KOPT-K1 (cell line): Measurements from ENCODE around the gene OR10P1.
"Not testable (repeated sequence)": the region's sequence is repeated elsewhere in the genome, so short reads cannot be mapped to it uniquely, and the experiment has no call there.

ENCODE experiments used
- H3K27ac ChIP-seq: fragments of 200-600 bp; sonication (generic); 2 replicates; pipeline ENCODE4 v1.5.1; 2016; ENCODE audit warnings: antibody characterized with exemption, mild to moderate bottlenecking, low read depth, low read length; ENCODE audit not compliant: poor library complexity, severe bottlenecking
- H3K36me3 ChIP-seq: fragments of 200-600 bp; sonication (generic); 2 replicates; pipeline ENCODE4 v1.5.1; 2017; ENCODE audit warnings: antibody characterized with exemption, mild to moderate bottlenecking, low read length, moderate library complexity; ENCODE audit not compliant: insufficient read depth
- H3K9me3 ChIP-seq: fragments of 200-600 bp; sonication (generic); 2 replicates; pipeline ENCODE4 v1.5.1; 2017; ENCODE audit warnings: antibody characterized with exemption, low read length, mild to moderate bottlenecking; ENCODE audit not compliant: insufficient read depth, poor library complexity, severe bottlenecking

The OR10P1 gene

GRCh38 chr12:55641595-55641994 lies 4.9 kb downstream of the OR10P1 start:
- Histone ChIP-seq H3K9me3 (no peaks in the 10 kb centered on the region), H3K36me3 (no peaks in the 10 kb centered on the region), H3K27ac (no peak overlapping the region)

DNA sequence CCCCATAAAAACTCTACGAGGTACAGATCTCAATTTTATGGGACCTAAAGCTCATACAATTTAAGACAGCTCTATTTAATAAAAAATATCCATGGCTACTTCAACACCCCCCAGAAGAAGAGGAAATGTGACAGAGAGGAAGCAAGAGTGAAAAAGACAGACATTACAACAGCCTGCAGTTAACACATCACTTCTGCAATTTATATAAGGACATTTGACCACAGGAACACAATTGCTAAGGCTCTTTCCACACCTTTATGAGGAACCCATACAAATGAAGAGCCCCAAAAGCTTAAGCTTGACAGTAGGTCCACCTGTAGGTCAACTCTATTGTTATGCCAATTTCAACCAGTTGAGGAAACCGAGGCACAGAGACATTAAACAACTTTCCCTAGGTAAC lies 5.6 kb downstream of the OR10P1 start:
- Histone ChIP-seq H3K27ac (no peak overlapping the region), H3K9me3 (no peaks in the 10 kb centered on the region), H3K36me3 (no peaks in the 10 kb centered on the region)

- Histone ChIP-seq H3K9me3 (no peaks in the 10 kb centered on the region), H3K36me3 (no peaks in the 10 kb centered on the region), H3K27ac (no peak overlapping the region)
Measured at GRCh38 chr12:55642669-55643068, 6.0 kb downstream of the OR10P1 start.

- no peak overlapping the region for H3K27ac ChIP-seq
- H3K9me3 ChIP-seq = peaks cover 6% of the 10 kb centered on the region
- H3K36me3 ChIP-seq = no peaks in the 10 kb centered on the region
Measured at GRCh38 chr12:55644591-55644990, 7.9 kb downstream of the OR10P1 start.

- H3K27ac ChIP-seq = no peak overlapping the region
- H3K36me3 ChIP-seq = no peaks in the 10 kb centered on the region
- H3K9me3 ChIP-seq = peaks cover 14% of the 10 kb centered on the region
Measured at GRCh38 chr12:55647027-55647426, 10.3 kb downstream of the OR10P1 start.

DNA sequence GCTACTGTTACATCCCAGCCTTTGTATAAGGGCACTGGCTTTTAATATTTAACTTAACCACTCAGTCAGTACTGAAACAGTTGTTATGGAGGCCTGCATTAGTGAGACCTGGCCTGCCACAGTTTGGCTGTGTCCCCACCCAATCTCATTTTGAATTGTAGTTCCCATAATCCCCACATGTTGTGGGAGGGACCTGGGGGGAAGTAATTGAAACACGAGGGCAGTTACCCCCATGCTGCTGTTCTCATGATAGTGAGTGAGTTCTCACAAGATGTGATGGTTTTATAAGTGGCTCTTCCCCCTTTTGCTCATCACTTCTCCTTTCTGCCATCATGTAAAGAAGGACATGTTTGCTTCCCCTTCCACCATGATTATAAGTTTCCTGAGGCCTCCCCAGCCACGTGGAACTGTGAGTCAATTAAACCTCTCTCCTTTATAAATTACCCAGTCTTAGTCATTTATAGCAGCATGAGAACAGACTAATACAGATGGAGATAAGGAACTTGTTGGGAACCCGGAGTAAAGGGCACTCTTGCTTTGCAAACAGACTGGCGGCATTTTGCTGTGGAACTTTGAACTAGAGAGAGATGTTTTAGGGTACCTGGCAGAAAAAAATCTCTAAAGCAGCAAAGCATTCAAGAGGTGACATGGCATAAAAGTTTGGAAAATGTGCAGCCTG lies 14.1 kb downstream of the OR10P1 start:
- peaks cover 14% of the 10 kb centered on the region for H3K9me3 ChIP-seq
- not testable (repeated sequence) for H3K36me3 ChIP-seq, H3K27ac ChIP-seq

DNA sequence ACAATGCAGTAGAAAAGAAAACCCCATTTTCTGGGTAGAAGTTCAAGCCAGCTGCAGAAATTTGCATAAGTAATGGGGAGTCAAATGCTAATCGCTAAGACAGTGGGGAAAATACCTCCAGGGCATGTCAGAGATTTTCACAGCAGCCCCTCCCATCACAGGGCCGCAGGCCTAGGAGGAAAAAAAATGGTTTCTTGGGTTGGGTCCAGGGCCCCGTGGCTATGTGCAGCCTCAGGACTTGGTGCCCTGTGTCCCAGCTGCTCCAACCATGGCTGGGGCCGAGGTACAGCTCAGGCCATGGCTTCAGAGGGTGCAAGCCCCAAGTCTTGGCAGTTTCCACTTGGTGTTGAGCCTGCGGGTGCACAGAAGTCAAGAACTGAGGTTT lies 14.6 kb downstream of the OR10P1 start:
- H3K36me3 ChIP-seq = no peaks in the 10 kb centered on the region
- H3K27ac ChIP-seq = no peak overlapping the region
- H3K9me3 ChIP-seq = peaks cover 14% of the 10 kb centered on the region

GRCh38 chr12:55652352-55652751 lies 15.7 kb downstream of the OR10P1 start:
- no peaks in the 10 kb centered on the region for H3K36me3 ChIP-seq
- H3K9me3 ChIP-seq = peaks cover 14% of the 10 kb centered on the region
- no peak overlapping the region for H3K27ac ChIP-seq

DNA sequence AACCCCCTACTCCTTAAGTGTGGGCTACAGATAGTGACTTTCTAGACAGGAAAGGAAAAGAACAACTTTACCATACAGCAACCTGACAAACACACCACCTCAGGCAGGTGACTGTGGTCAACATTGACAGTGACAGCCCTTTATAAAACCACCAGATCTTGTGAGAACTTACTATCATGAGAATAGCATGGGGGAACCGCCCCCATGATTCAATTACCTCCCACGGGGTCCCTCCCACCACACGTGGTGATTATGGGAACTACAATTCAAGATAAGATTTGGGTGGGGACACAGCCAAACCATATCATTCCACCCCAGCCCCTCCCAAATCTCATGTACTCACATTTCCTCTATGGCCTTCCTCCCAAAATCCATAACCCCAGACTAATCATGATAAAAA lies 16.3 kb downstream of the OR10P1 start:
- Histone ChIP-seq H3K9me3 (peaks cover 14% of the 10 kb centered on the region), H3K36me3 (no peaks in the 10 kb centered on the region), H3K27ac (no peak overlapping the region)

GRCh38 chr12:55654511-55655214 lies 18.0 kb downstream of the OR10P1 start:
- Histone ChIP-seq H3K9me3 (peaks cover 8% of the 10 kb centered on the region), H3K27ac (no peak overlapping the region), H3K36me3 (no peaks in the 10 kb centered on the region)

- Histone ChIP-seq H3K36me3 (no peaks in the 10 kb centered on the region), H3K27ac (no peak overlapping the region), H3K9me3 (no peaks in the 10 kb centered on the region)
Measured at GRCh38 chr12:55657212-55657611, 20.5 kb downstream of the OR10P1 start.

DNA sequence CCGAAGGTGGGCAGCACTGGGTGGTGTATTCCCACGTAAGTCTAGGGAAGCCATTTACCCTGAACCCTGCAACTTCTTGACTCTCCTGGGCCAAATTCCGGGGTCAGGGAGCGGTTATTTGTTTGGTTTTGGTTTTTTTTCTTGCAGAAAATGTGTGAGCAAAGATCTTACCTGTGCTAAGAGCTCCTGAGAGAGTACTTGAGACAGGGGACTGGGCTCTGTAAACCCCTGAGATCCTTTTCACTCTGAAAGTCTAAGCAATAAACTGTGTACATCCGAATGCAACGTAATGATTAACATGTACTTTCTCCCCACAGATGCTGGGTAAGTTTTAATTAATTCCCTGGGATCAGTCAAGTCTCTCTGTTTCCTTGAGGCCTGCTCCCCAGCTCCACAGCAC lies 21.5 kb downstream of the OR10P1 start:
- Histone ChIP-seq H3K27ac (no peak overlapping the region), H3K36me3 (no peaks in the 10 kb centered on the region), H3K9me3 (no peaks in the 10 kb centered on the region)

GRCh38 chr12:55658635-55659391 lies 22.1 kb downstream of the OR10P1 start:
- Histone ChIP-seq H3K36me3 (no peaks in the 10 kb centered on the region), H3K27ac (no peak overlapping the region), H3K9me3 (no peaks in the 10 kb centered on the region)

DNA sequence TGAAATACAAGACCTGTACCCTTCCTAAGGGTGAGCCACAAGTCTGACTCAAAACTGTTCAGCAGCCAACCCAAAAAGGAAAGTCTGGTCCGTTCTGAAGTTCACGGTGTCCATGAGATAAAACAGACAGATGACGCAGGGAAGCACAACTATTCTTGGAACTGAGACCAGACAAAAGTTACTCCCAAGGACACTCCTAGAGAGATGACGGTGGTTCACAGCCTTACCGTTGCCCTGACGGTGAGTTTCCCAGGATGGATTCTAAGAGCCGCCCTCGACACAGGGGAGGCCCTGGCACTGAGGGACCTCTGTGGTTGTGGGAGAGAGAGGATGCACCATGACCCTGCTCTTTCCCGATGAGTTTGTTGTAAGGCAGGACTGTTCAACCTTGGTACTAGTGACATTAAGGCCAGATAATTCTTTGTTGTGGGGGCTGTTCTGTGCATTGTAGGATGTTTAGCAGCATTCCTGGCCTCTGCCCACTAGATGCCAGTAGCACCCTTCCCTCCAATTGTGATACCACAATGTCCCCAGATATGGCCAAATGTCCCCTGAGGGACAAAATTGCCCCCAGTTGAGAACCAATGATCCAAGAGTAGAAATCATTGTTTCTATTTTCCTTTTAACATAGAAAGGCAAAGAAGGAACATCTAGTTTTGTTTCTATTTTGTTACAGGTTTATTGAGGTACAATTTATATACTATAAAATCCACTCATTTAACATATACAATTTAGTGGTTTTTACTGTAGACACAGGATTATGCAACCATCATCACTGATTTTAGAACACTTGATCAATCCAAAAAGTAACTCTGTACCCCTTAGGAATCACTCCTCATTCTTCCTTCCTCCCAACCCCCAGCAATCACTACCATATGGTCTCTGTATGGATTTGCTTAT lies 23.0 kb downstream of the OR10P1 start:
- Histone ChIP-seq H3K9me3 (no peaks in the 10 kb centered on the region), H3K27ac (no peak overlapping the region), H3K36me3 (no peaks in the 10 kb centered on the region)

DNA sequence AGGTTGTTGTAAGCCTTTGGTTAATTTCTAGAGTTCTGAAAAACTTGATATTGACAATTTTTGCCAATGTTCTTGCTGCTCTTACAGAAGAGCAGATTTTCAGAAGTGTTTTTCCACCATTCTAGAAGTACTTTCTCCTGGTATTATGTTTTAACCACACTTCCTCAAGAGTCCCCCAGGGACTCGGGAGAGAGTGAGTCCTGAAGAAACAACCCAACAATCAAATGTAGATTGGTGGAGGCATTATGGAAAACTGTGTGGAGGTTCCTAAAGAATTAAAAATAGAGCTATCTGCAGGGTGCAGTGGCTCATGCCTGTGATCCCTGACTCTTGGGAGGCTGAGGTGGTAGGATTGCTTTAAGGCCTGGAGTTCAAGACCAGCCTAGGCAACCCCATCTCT lies 26.7 kb downstream of the OR10P1 start:
- Histone ChIP-seq H3K36me3 (no peaks in the 10 kb centered on the region), H3K27ac (no peak overlapping the region)

More for the DNA sequence above, 26.7 kb downstream of the OR10P1 start:
- H3K9me3 ChIP-seq = no peaks in the 10 kb centered on the region
